ENCODE measurements around the gene PAF1. TPM values are rescaled to one million over a fixed set of nuclear protein-coding genes. Genes with fewer than 3 reads are reported as not detected.

PAF1 gene
- total RNA-seq, 1 experiment from 2014 or later, result 59.0 TPM

DNA sequence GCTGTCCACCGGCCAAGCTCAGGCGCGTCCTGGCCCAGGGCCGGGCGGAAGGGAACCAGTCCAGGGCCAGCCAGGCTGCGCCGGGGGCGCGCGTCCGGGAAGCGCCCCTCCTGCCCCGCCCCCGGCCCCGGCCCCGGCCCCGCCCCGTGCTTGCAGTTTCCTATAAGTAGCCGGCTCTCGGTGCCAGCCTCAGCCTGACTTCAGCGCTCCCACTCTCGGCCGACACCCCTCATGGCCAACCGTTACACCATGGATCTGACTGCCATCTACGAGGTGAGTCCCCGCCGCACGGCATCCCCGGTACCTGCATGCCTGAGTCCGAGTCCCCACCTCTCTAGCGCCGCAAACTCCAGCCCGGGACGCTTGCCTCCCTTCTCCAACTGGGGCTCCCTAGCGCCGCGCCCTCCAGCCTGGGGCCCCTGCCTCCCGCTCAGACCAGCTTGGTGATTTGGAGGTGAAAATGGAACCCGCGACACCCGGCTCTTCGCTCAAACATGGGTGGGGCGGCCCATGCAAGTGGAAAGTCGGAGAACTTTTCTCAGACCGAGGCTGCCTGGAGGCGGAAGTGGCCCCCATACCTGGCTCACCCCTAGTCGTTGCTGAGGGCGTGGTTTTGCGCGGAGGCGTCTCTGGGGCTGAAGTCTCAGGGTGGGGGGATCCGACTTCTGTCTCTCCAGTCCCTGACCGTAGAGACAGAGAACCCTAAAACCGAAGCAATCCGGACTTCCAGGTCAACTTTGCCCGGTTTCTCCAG is 15.9 kb upstream of the PAF1 start, which contains the start of gene ZFP36:
TSS of gene ZFP36 (plus strand) at position 192 of the 754 bp plus-strand sequence. CDS start at position 250, 58 bp downstream.
- CTCF ChIA-PET, result interaction anchor here (0.6 to 4.1 kb wide), 2 partner anchors 9 to 644 kb away, joined by 4 to 17 read pairs; no protein-coding TSS in a partner anchor
- TF ChIP-seq, protein P1, sequence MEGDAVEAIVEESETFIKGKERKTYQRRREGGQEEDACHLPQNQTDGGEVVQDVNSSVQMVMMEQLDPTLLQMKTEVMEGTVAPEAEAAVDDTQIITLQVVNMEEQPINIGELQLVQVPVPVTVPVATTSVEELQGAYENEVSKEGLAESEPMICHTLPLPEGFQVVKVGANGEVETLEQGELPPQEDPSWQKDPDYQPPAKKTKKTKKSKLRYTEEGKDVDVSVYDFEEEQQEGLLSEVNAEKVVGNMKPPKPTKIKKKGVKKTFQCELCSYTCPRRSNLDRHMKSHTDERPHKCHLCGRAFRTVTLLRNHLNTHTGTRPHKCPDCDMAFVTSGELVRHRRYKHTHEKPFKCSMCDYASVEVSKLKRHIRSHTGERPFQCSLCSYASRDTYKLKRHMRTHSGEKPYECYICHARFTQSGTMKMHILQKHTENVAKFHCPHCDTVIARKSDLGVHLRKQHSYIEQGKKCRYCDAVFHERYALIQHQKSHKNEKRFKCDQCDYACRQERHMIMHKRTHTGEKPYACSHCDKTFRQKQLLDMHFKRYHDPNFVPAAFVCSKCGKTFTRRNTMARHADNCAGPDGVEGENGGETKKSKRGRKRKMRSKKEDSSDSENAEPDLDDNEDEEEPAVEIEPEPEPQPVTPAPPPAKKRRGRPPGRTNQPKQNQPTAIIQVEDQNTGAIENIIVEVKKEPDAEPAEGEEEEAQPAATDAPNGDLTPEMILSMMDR (IDR thresholded peaks at IDR 0.05; ENCODE audit: insufficient read depth in 1 of 2, low read depth in 1 of 2, low read length in 1 of 2, severe bottlenecking in 1 of 2, unreplicated experiment in 1 of 2), result peak in 1 of 2 experiments; percentile 0

DNA sequence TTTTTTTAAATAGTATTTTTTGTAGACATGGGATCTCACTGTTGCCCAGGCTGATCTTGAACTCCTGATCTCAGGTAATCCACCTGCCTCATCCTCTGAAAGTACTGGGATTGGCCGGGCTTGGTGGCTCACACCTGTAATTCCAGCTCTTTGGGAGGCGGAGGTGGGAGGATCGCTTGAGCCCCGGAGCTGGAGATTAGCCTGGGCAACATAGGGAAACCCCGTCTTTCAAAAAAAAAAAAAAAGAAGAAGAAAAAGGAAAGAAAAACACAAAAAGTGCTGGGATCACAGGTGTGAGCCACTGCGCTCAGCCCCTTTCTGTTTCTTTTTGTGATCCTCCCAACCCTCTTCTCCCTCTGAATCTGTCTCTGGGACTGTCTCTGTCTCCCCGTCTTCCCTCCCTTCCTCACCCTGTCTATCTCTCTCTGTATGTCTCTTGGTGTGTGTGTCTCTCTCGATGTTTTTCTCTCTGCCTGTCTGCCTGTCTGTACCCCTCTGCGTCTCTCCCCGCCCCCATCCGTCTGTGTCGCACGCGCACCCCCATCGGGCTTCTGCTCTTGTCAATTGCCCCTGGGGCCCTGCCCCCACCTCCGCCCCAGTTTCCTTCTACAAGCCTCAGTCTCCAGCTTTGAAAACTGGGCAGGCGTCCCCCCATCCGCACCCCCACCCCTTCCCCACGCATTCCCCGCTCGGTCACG is 15.2 kb upstream of the PAF1 start:
- peaks cover 31% of the 10 kb centered on the region for H3K4me1 Mint-ChIP-seq (ENCODE audit: low read depth, unreplicated experiment)
- peaks cover 38% of the 10 kb centered on the region for H3K4me1 ChIP-seq
- no TSS peak for BruUV-seq (replicated peaks)

More for the DNA sequence above, 15.9 kb upstream of the PAF1 start, which contains the start of gene ZFP36:
- peaks cover 32% of the 10 kb centered on the region for H3K4me1 Mint-ChIP-seq (ENCODE audit: low read depth, unreplicated experiment)
- H3K4me3 ChIP-seq (ENCODE audit: low read depth, low read length), result peak within 1 kb of the TSS; percentile 94
- H3K4me1 ChIP-seq, result peaks cover 36% of the 10 kb centered on the region
- H3K27ac Mint-ChIP-seq (ENCODE audit: unreplicated experiment), result peak within 1 kb of the TSS; percentile 90
- H3K36me3 Mint-ChIP-seq (ENCODE audit: insufficient read depth, unreplicated experiment), result peaks cover 85% of the 10 kb centered on the region
- no TSS peak for BruUV-seq (replicated peaks)
- POLR2A ChIA-PET, result interaction anchor here (0.6 to 4.1 kb wide), 6 partner anchors 9 to 64 kb away, joined by 3 to 27 read pairs (median 4); partner anchors contain the start of genes MED29, PAF1, RPS16 and SAMD4B
- no peaks in the 10 kb centered on the region for H3K27me3 ChIP-seq (replicated peaks; ENCODE audit: control insufficient read depth, insufficient read depth, low read length)
- no peaks in the 10 kb centered on the region for H3K9me3 ChIP-seq
- peak; percentile 89 for DNase-seq
- H3K9me3 Mint-ChIP-seq (ENCODE audit: unreplicated experiment), result no peaks in the 10 kb centered on the region
- H3K4me3 Mint-ChIP-seq (ENCODE audit: unreplicated experiment), result peak within 1 kb of the TSS; percentile 77
- intact Hi-C loops (cut with micrococcal nuclease; ENCODE audit: unreplicated experiment), result no loop called here
- peaks cover 4% of the 10 kb centered on the region; the same call in 1 of the 2 replicates for H3K36me3 ChIP-seq (ENCODE audit: control insufficient read depth, insufficient read depth, low read length)
- no peaks in the 10 kb centered on the region for H3K27me3 Mint-ChIP-seq (ENCODE audit: insufficient read depth, unreplicated experiment)

More for the DNA sequence above, 15.2 kb upstream of the PAF1 start:
- ChIA-PET POLR2A (interaction anchor here (0.6 to 4.1 kb wide), 5 partner anchors 8 to 30 kb away, joined by 3 to 27 read pairs (median 5); partner anchors contain the start of genes MED29, PAF1 and RPS16), CTCF (interaction anchor here (0.6 to 4.1 kb wide), 2 partner anchors 9 to 643 kb away, joined by 4 to 17 read pairs; no protein-coding TSS in a partner anchor)
- DNase-seq, result no peak
- peak overlapping the region; percentile 90 for H3K27ac Mint-ChIP-seq (ENCODE audit: unreplicated experiment)
- H3K9me3 Mint-ChIP-seq (ENCODE audit: unreplicated experiment), result no peaks in the 10 kb centered on the region
- no peaks in the 10 kb centered on the region for H3K9me3 ChIP-seq
- peaks cover 4% of the 10 kb centered on the region; the same call in 1 of the 2 replicates for H3K36me3 ChIP-seq (ENCODE audit: control insufficient read depth, insufficient read depth, low read length)
- TF ChIP-seq, protein P1 (IDR thresholded peaks at IDR 0.05; ENCODE audit: insufficient read depth in 1 of 2, low read depth in 1 of 2, low read length in 1 of 2, severe bottlenecking in 1 of 2, unreplicated experiment in 1 of 2), result no peak
- H3K4me3 ChIP-seq (ENCODE audit: low read depth, low read length), result peak overlapping the region; percentile 94
- H3K4me3 Mint-ChIP-seq (ENCODE audit: unreplicated experiment), result peak overlapping the region; percentile 77
- intact Hi-C loops (cut with micrococcal nuclease; ENCODE audit: unreplicated experiment), result no loop called here
- H3K27me3 ChIP-seq (replicated peaks; ENCODE audit: control insufficient read depth, insufficient read depth, low read length), result no peaks in the 10 kb centered on the region
- no peaks in the 10 kb centered on the region for H3K27me3 Mint-ChIP-seq (ENCODE audit: insufficient read depth, unreplicated experiment)
- H3K36me3 Mint-ChIP-seq (ENCODE audit: insufficient read depth, unreplicated experiment), result peaks cover 85% of the 10 kb centered on the region
